B cell (primary cell): Measurements from ENCODE around the gene FRMD3. TPM values are rescaled to one million over a fixed set of nuclear protein-coding genes. Genes with fewer than 3 reads are reported as not detected.

ENCODE experiments used
- ATAC-seq: fragments of 200-7000 bp; cut with Tn5 transposase; one replicate; pipeline ENCODE4 v1.10.0; 2021; ENCODE audit warnings: low read depth, mild to moderate bottlenecking, moderate number of reproducible peaks, moderate library complexity
- CTCF ChIA-PET: fragments of 350-600 bp; sonication (Branson Sonifier 250); formaldehyde crosslinking; loops from one replicate; lab custom pipeline; 2021; ENCODE audit warnings: antibody characterized with exemption, inconsistent platforms; lab: Charles Lee
- POLR2A ChIA-PET: fragments of 350-600 bp; sonication (Branson Sonifier 250); formaldehyde crosslinking; loops from one replicate; lab custom pipeline; 2021; ENCODE audit warnings: antibody characterized with exemption; lab: Charles Lee
- DNase-seq: peaks from one replicate; pipeline ENCODE4 v3.0.0; 2013
- H2AFZ ChIP-seq: 2 replicates; pipeline ENCODE4 v1.6.1; 2012; ENCODE audit warnings: mild to moderate bottlenecking, low read depth, low read length; ENCODE audit not compliant: insufficient read depth, poor library complexity, severe bottlenecking
- H3K27ac ChIP-seq, 2 donors: 1 replicate in 1 of 2; 2 replicates in 1 of 2; pipeline ENCODE4 v1.5.1; 2012 to 2013; ENCODE audit warnings: low read length in 2 of 2, mild to moderate bottlenecking in 2 of 2, moderate library complexity in 1 of 2
- H3K27me3 ChIP-seq, 4 experiments: fragments of 200-600 bp in 1 of 4; sonication (generic) in 1 of 4; replicated peaks in 1 of 4; 1 replicate in 2 of 4; 2 replicates in 2 of 4; pipeline versions ENCODE4 v1.6.1 to v1.7.0; 2013 to 2016; ENCODE audit warnings: low read length in 3 of 4, mild to moderate bottlenecking in 2 of 4, mixed read lengths in 1 of 4, moderate library complexity in 1 of 4; ENCODE audit not compliant: insufficient read depth in 4 of 4, control insufficient read depth in 3 of 4; ENCODE audit errors: control extremely low read depth in 1 of 4
- H3K36me3 ChIP-seq, 2 experiments: replicated peaks in 1 of 2; 1 replicate in 1 of 2; 2 replicates in 1 of 2; pipeline versions ENCODE4 v1.6.1 to v1.7.1; 2013; ENCODE audit warnings: low read length in 1 of 2; ENCODE audit not compliant: insufficient read depth in 2 of 2, control insufficient read depth in 1 of 2; ENCODE audit errors: control extremely low read depth in 1 of 2, extremely low read depth in 1 of 2
- H3K4me1 ChIP-seq, 2 donors: fragments of 200-600 bp in 1 of 2; sonication (generic) in 1 of 2; 1 replicate in 1 of 2; 2 replicates in 1 of 2; pipeline versions ENCODE4 v1.5.1 to v1.6.1; 2013 to 2017; ENCODE audit warnings: low read length in 2 of 2; ENCODE audit not compliant: control insufficient read depth in 2 of 2, insufficient read depth in 2 of 2
- H3K4me2 ChIP-seq: replicated peaks from 2 replicates; pipeline ENCODE3; 2012; ENCODE audit warnings: mild to moderate bottlenecking, low read depth, low read length; ENCODE audit not compliant: poor library complexity, severe bottlenecking
- H3K4me3 ChIP-seq, 5 experiments: fragments of 200-600 bp in 1 of 5; sonication (generic) in 1 of 5; 1 replicate in 3 of 5; 2 replicates in 2 of 5; pipeline versions ENCODE4 v1.5.1 to v1.7.0; 2011 to 2016; ENCODE audit warnings: low read length in 4 of 5, mild to moderate bottlenecking in 4 of 5, low read depth in 2 of 5, control low read depth in 1 of 5, moderate library complexity in 1 of 5; ENCODE audit not compliant: insufficient read depth in 1 of 5; ENCODE audit errors: control extremely low read depth in 1 of 5, extremely low read depth in 1 of 5
- H3K79me2 ChIP-seq: fragments of 200-600 bp; sonication (generic); one replicate; pipeline ENCODE4 v1.6.0; 2016; ENCODE audit warnings: low read length; ENCODE audit not compliant: control insufficient read depth, insufficient read depth
- H3K9ac ChIP-seq: fragments of 200-600 bp; sonication (generic); 2 replicates; pipeline ENCODE4 v1.6.1; 2017; ENCODE audit warnings: mild to moderate bottlenecking, low read length, moderate library complexity
- H3K9me3 ChIP-seq, 3 donors: one replicate each; pipeline versions ENCODE4 v1.6.1 to v1.7.1; 2013; ENCODE audit warnings: low read length in 2 of 3; ENCODE audit not compliant: control insufficient read depth in 2 of 3, insufficient read depth in 1 of 3; ENCODE audit errors: control extremely low read depth in 1 of 3
- H4K20me1 ChIP-seq: 2 replicates; pipeline ENCODE4 v1.6.0; 2012; ENCODE audit warnings: mild to moderate bottlenecking, low read length; ENCODE audit not compliant: insufficient read depth, control insufficient read depth, poor library complexity, severe bottlenecking
- H3K27ac Mint-ChIP-seq: one replicate; pipeline ENCODE4 v1.8.0; 2021; ENCODE audit warnings: mixed read lengths
- H3K27me3 Mint-ChIP-seq: one replicate; pipeline ENCODE4 v1.8.0; 2021; ENCODE audit warnings: mixed read lengths
- H3K4me1 Mint-ChIP-seq: one replicate; pipeline ENCODE4 v1.8.0; 2021; ENCODE audit warnings: mixed read lengths
- H3K4me3 Mint-ChIP-seq: one replicate; pipeline ENCODE4 v1.8.0; 2021; ENCODE audit warnings: mixed read lengths
- H3K9me3 Mint-ChIP-seq: one replicate; pipeline ENCODE4 v1.8.0; 2022; ENCODE audit warnings: mixed read lengths; ENCODE audit not compliant: insufficient read depth
- EZH2 ChIP-seq: IDR thresholded peaks from 2 replicates; pipeline ENCODE4 v1.6.1; 2012; ENCODE audit warnings: borderline replicate concordance, low read depth, mild to moderate bottlenecking, moderate library complexity, low read length; ENCODE audit not compliant: insufficient read depth, poor library complexity, severe bottlenecking
- WGBS: methylation state at CpG from one replicate; pipeline ENCODE4 v1.1.5; 2013; ENCODE audit warnings: missing lambda C conversion rate; ENCODE audit not compliant: insufficient coverage; 5-methylcytosine and 5-hydroxymethylcytosine counted together
- intact Hi-C: fragments of 100-400 bp; cut with micrococcal nuclease; formaldehyde crosslinking; loops from one replicate; pipeline ENCODE4 v1.10.0; 2022
- polyA plus RNA-seq: library from polyadenylated mRNA; depleted of rRNA; stranded (reverse); fragments of >200 nt; gene quantifications from 2 replicates; pipeline ENCODE4 v1.2.3, GENCODE V29; 2012
- total RNA-seq, 2 donors: library from RNA; stranded (reverse); fragments of 120-200 nt in 1 of 2; gene quantifications; 1 replicate in 1 of 2; 2 replicates in 1 of 2; pipeline versions ENCODE4 v1.2.3 to v1.2.4, GENCODE V29; 2013 to 2022
- TF ChIP-seq, protein P1 (sequence below): fragments of 200-600 bp; IDR thresholded peaks from one replicate; pipeline ENCODE4 v1.8.0; 2022; ENCODE audit warnings: antibody characterized with exemption, mild to moderate bottlenecking

Gene FRMD3
- total and polyA plus RNA-seq, 2 donors (not counting 1 experiment from before 2014, with no cell fraction given), result 0.37 to 0.49 TPM

- Histone ChIP-seq H3K9ac (no peak overlapping the region), H3K9me3 (peaks cover 0 to 4% (median 0%) of the 10 kb centered on the region in 3 donors), H3K36me3 (no peaks in the 10 kb centered on the region), H3K4me2 (no peak overlapping the region), H3K79me2 (no peaks in the 10 kb centered on the region), H3K27ac (no peak overlapping the region), H4K20me1 (no peaks in the 10 kb centered on the region), H3K27me3 (no peaks in the 10 kb centered on the region), H2AFZ (no peak overlapping the region), H3K4me1 (peaks cover 7% of the 10 kb centered on the region in 2 donors), H3K4me3 (no peak overlapping the region)
- no peak for TF ChIP-seq EZH2
- TF ChIP-seq, protein P1, sequence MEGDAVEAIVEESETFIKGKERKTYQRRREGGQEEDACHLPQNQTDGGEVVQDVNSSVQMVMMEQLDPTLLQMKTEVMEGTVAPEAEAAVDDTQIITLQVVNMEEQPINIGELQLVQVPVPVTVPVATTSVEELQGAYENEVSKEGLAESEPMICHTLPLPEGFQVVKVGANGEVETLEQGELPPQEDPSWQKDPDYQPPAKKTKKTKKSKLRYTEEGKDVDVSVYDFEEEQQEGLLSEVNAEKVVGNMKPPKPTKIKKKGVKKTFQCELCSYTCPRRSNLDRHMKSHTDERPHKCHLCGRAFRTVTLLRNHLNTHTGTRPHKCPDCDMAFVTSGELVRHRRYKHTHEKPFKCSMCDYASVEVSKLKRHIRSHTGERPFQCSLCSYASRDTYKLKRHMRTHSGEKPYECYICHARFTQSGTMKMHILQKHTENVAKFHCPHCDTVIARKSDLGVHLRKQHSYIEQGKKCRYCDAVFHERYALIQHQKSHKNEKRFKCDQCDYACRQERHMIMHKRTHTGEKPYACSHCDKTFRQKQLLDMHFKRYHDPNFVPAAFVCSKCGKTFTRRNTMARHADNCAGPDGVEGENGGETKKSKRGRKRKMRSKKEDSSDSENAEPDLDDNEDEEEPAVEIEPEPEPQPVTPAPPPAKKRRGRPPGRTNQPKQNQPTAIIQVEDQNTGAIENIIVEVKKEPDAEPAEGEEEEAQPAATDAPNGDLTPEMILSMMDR, result no peak
- POLR2A ChIA-PET, result no interaction called here
- CTCF ChIA-PET, result interaction anchor here (0.7 kb wide), 1 partner anchor 9 kb away, joined by 4 read pairs; no protein-coding TSS in a partner anchor
- H3K27ac Mint-ChIP-seq, result no peak overlapping the region
- peaks cover 7% of the 10 kb centered on the region for H3K4me1 Mint-ChIP-seq
- H3K4me3 Mint-ChIP-seq, result no peak overlapping the region
- H3K9me3 Mint-ChIP-seq, result no peaks in the 10 kb centered on the region
- ATAC-seq, result no peak
- WGBS, result 100% methylated on average over 2 of the region's 2 CpGs
- intact Hi-C loops, result no loop called here
- H3K27me3 Mint-ChIP-seq, result peaks cover 6% of the 10 kb centered on the region
- DNase-seq, result no peak
Observed at GRCh38 chr9:83526211-83526610, 12.0 kb downstream of the FRMD3 start.

DNA sequence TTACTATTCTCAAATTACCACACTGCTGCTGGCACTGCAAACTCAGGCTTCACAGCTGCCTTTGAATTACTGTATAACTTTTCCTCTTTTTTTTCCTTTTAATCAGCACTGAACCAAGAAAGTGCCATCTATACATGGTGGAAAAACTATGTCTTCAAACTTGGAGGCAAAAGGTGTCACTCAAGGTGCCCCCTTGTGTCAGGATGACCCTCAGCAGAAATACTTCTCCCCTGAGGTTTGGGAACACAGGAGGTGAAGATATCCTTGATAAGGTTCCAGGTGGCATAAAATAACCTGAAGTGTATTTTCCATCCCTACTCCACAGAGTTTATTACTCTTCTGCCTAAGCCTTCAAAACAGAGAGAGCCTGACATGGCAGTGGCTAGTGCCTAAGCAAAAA, 14.5 kb downstream of the FRMD3 start:
- Histone ChIP-seq H3K4me2 (no peak overlapping the region), H2AFZ (no peak overlapping the region), H3K9ac (no peak overlapping the region), H3K9me3 (peaks cover 0 to 4% (median 0%) of the 10 kb centered on the region in 3 donors), H3K79me2 (no peaks in the 10 kb centered on the region), H3K4me1 (peaks cover 9 to 11% of the 10 kb centered on the region in 2 donors), H3K27me3 (no peaks in the 10 kb centered on the region), H3K4me3 (no peak overlapping the region), H4K20me1 (no peaks in the 10 kb centered on the region), H3K36me3 (no peaks in the 10 kb centered on the region), H3K27ac (no peak overlapping the region)
- H3K9me3 Mint-ChIP-seq, result no peaks in the 10 kb centered on the region
- H3K27ac Mint-ChIP-seq, result no peak overlapping the region
- H3K4me3 Mint-ChIP-seq, result no peak overlapping the region
- no peak for DNase-seq
- CTCF ChIA-PET, result no interaction called here
- H3K4me1 Mint-ChIP-seq, result peaks cover 10% of the 10 kb centered on the region
- intact Hi-C loops, result loop anchor here (2.0 kb wide), 1 partner anchor 59 kb away; no protein-coding TSS in a partner anchor
- no peak for TF ChIP-seq EZH2
- TF ChIP-seq, protein P1, result no peak
- peaks cover 3% of the 10 kb centered on the region for H3K27me3 Mint-ChIP-seq
- no peak for ATAC-seq
- POLR2A ChIA-PET, result no interaction called here
